ENCODE data around the gene PCNX2.

PCNX2 gene

DNA sequence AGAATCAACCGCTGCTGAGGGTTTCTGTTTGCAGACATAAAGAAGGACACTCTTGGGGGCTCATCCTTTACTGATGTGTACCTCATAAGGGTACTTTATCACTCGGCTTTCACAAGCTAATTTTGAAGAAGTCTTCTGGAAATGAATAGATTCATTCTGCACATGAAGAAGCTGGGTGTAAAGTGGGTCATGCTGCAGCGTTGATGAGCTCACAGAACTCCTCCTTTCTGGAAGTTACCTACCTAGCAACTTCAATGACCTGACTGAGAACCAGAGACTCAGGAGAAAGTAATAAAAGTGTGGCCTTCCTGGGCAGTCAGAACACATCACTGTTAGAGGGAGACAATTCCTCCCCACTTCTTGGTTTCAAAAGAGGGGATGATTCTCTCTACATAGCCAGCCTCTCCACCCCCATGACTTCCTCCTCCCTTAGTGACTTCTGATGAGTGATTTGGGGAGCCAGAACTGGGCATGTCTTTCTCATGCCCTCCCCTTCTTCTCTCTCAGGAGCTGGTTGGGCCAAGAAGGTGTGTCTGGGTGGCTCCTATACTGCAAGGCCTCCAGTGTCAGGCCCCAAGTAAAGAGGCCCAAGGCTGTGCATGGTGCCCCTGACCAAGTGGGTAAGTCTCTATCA is 27.0 kb downstream of the PCNX2 start:
- no peaks in the 10 kb centered on the region for H3K27me3 ChIP-seq
- DNase-seq, result no peak
- no peak overlapping the region for H3K27ac ChIP-seq
- intact Hi-C loops (cut with DNase I; ENCODE audit: low total_unique reads), result no loop called here
- no peaks in the 10 kb centered on the region for H3K9me3 ChIP-seq
- H3K36me3 ChIP-seq, result no peaks in the 10 kb centered on the region
- H3K4me1 ChIP-seq, result no peaks in the 10 kb centered on the region
- TF ChIP-seq, protein P1, sequence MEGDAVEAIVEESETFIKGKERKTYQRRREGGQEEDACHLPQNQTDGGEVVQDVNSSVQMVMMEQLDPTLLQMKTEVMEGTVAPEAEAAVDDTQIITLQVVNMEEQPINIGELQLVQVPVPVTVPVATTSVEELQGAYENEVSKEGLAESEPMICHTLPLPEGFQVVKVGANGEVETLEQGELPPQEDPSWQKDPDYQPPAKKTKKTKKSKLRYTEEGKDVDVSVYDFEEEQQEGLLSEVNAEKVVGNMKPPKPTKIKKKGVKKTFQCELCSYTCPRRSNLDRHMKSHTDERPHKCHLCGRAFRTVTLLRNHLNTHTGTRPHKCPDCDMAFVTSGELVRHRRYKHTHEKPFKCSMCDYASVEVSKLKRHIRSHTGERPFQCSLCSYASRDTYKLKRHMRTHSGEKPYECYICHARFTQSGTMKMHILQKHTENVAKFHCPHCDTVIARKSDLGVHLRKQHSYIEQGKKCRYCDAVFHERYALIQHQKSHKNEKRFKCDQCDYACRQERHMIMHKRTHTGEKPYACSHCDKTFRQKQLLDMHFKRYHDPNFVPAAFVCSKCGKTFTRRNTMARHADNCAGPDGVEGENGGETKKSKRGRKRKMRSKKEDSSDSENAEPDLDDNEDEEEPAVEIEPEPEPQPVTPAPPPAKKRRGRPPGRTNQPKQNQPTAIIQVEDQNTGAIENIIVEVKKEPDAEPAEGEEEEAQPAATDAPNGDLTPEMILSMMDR (IDR thresholded peaks at IDR 0.05), result no peak
- H3K4me3 ChIP-seq, result no peak overlapping the region

DNA sequence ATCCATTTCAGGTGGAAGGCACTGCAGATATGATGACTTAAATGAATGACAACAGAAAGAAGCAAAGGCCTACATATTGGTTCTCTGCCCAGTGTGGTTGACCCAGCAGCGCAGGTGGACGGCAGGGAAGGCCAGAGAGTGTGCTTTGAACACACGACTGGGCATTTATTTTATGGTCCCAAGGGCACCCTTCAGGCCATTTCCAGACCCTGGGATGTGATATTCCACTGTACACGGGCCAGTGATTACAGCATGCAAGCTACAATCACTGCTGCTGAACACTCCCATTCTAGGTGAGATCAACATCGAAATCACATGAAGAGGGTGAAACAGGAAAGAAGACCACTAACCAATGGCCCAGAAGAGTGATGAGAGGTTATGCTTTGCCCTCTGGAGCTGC is 33.8 kb downstream of the PCNX2 start:
- Histone ChIP-seq H3K36me3 (peaks cover 0 to 24% (median 10%) of the 10 kb centered on the region in 3 donors), H3K27ac (no peak overlapping the region), H3K27me3 (no peaks in the 10 kb centered on the region), H3K4me1 (no peaks in the 10 kb centered on the region), H3K9me3 (no peaks in the 10 kb centered on the region), H3K4me3 (no peak overlapping the region)
- intact Hi-C loops (cut with DNase I; ENCODE audit: low total_unique reads), result no loop called here
- no peak for DNase-seq
- TF ChIP-seq, protein P1 (IDR thresholded peaks at IDR 0.05), result no peak

DNA sequence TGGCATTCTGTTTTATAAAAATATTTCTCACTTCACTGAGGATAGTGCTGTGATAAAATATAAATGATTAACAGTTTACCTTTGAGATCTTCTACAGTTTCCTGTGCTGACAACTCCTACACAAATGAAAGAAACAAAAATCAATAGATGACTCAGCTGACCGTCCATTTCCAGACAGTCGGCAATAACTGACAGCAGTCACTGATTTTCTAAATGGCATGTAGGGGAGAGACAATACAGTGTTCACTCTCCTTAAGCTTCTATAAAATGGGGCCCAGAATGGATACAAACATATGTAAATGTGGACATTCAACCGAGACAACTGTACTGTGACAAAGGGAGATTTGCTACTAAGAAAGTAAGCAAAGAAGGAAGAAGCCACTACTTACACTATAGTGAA is 34.3 kb downstream of the PCNX2 start:
- no peak overlapping the region for H3K27ac ChIP-seq
- TF ChIP-seq, protein P1 (IDR thresholded peaks at IDR 0.05), result no peak

DNA sequence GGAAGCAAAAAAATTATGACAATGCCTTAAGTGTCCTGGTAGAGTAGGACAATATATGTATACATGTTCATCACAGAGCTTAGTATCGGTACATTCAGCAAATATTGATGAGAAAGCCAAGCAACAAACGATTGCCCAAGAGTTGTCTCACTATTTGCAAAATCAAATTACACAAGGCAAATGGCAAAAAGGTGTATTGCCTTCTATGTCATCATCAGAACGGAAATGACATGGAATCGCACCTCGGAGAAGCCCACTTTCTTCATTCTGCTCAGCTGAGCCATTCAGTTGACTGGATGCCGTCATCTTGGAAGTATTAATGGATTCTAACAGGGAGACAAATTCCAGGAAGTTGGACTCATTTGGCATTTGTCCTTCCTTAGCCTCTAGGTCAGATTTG is 37.7 kb downstream of the PCNX2 start:
- Histone ChIP-seq H3K27ac (no peak overlapping the region), H3K9me3 (no peaks in the 10 kb centered on the region), H3K27me3 (no peaks in the 10 kb centered on the region), H3K36me3 (peaks cover 0 to 24% (median 10%) of the 10 kb centered on the region in 3 donors), H3K4me1 (no peaks in the 10 kb centered on the region), H3K4me3 (no peak overlapping the region)
- DNase-seq, result no peak
- TF ChIP-seq, protein P1 (IDR thresholded peaks at IDR 0.05), result no peak
- intact Hi-C loops (cut with DNase I; ENCODE audit: low total_unique reads), result no loop called here

More for the DNA sequence above, 34.3 kb downstream of the PCNX2 start:
- Histone ChIP-seq H3K4me1 (no peaks in the 10 kb centered on the region), H3K9me3 (no peaks in the 10 kb centered on the region), H3K27me3 (no peaks in the 10 kb centered on the region), H3K36me3 (peaks cover 0 to 24% (median 10%) of the 10 kb centered on the region in 3 donors), H3K4me3 (no peak overlapping the region)
- intact Hi-C loops (cut with DNase I; ENCODE audit: low total_unique reads), result no loop called here
- no peak for DNase-seq

DNA sequence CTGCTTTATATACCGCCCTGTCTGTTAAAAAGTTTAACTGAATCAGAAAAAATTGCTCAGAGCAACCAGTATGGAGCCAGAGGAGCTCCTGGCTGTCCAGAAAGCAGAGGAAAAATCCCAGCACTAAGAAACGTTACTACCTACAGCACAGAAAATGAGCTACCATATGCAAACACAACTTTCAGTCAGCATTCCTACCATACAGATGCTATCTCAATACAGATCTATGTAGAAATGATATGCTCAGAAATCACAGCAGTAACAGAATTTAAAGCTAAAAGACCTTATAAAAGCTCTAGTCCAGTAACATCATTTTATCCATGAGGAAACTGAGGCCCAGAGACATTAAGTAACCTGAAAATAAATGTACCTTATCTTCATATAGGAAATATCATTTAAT is 38.7 kb downstream of the PCNX2 start:
- DNase-seq, result no peak
- TF ChIP-seq, protein P1 (IDR thresholded peaks at IDR 0.05), result no peak
- intact Hi-C loops (cut with DNase I; ENCODE audit: low total_unique reads), result no loop called here
- no peaks in the 10 kb centered on the region for H3K9me3 ChIP-seq
- no peak overlapping the region for H3K27ac ChIP-seq
- H3K4me1 ChIP-seq, result no peaks in the 10 kb centered on the region
- no peak overlapping the region for H3K4me3 ChIP-seq
- peaks cover 0 to 23% (median 10%) of the 10 kb centered on the region in 3 donors for H3K36me3 ChIP-seq
- no peaks in the 10 kb centered on the region for H3K27me3 ChIP-seq

DNA sequence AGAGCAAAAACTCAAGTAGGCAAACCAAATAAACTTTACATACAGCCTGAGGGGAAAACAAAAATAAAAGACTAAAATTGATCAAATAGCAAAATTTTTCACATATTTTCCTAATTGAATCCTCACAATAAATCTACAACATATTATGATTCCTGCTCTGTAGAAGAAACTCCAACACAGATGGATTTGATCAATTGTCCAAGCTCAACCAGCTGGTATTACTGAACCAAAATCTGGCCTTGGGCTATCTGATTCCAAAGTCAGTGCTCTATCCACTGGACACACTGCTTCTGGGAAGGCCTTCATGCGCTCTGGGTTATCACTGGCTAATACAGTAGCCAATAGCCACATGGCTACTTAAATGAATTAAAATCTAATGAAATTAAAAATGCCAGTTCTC is 39.3 kb downstream of the PCNX2 start:
- intact Hi-C loops (cut with DNase I; ENCODE audit: low total_unique reads), result no loop called here
- Histone ChIP-seq H3K27ac (no peak overlapping the region), H3K36me3 (peaks cover 0 to 20% (median 10%) of the 10 kb centered on the region in 3 donors), H3K9me3 (no peaks in the 10 kb centered on the region), H3K4me1 (no peaks in the 10 kb centered on the region), H3K27me3 (no peaks in the 10 kb centered on the region), H3K4me3 (no peak overlapping the region)
- no peak for DNase-seq
- TF ChIP-seq, protein P1 (IDR thresholded peaks at IDR 0.05), result no peak

Measured in tibial artery (tissue), 4 donors.